HG02938 (cell line): ENCODE results near the gene ARNT2.
"Not testable (repeated sequence)": the region's sequence is repeated elsewhere in the genome, so short reads cannot be mapped to it uniquely, and the experiment has no call there.

Experiments
- ATAC-seq: cut with Tn5 transposase; IDR thresholded peaks from one replicate; pipeline ENCODE4 v1.9.1; 2021; ENCODE audit warnings: mild to moderate bottlenecking, moderate library complexity; ENCODE audit not compliant: unreplicated experiment

The ARNT2 gene

GRCh38 chr15:80404057-80404760, at the start of gene ARNT2:
ARNT2 (plus strand) TSS chr15:80404382; CDS start chr15:80404516, 134 bp downstream.
- no peak for ATAC-seq

DNA sequence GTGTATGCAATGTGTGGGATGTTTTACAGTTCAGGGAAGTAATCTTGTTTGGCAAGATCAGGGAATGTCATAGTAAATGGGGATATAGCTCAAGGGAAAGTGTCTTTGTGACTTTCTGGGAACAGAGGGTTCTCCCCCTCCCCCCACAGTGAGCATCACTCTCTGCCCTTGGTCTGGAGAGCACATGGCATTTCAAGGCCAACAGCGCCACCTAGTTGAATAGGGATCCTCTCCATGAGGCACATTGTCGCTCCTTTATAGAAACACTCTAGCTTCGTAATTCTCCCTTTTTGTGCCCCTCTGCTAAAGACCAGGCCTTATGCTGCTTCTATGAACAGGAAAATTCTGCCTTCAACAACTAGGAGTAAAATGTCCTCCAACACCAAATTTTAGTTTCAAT, 37.1 kb upstream of the ARNT2 start:
- ATAC-seq: no peak

- no peak for ATAC-seq
Observed at GRCh38 chr15:80367661-80368060, 36.5 kb upstream of the ARNT2 start.

- ATAC-seq: no peak
Observed at GRCh38 chr15:80371924-80372323, 32.3 kb upstream of the ARNT2 start.

DNA sequence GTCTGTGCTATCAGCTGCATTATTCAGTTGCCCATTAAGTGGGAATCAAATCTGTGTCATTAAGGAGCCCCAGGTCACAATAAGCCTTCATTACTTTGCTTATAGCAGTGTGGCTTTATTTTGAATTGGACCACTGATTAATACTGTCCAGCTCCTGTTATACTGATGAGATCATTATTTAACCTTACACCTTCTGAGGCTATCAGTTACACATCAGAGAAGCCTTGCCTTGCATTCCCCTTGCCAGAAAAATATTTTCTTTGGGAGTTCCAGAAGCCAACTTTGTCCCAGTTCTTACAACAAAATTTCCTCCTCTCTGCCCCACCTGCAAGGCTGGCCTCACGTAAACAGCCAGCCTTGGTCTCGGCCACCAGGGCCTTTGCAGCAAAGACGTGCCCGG, 29.7 kb upstream of the ARNT2 start:
- ATAC-seq: no peak

GRCh38 chr15:80375968-80376891, 28.0 kb upstream of the ARNT2 start:
- no peak for ATAC-seq

- ATAC-seq: no peak
Observed at GRCh38 chr15:80379693-80380092, 24.5 kb upstream of the ARNT2 start.

DNA sequence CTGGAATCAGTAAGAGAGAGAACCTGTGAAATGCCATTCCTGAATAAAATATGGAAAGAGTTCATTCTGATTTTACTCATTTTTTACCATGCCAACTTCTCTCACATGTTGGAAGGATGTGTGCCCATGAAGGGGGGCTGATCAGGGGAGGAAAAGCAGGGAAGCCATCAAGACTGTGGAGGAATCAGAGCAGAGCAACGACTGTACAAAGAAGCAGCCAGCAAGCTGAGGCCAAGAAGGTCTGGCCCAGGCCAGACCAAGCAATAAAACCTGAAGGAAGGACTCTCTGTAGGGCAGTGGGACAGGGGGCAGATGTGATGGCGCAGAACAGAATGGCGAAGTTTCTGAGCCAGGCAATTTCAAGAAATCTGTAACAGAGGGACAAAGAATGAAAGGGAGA, 24.0 kb upstream of the ARNT2 start:
- ATAC-seq: no peak

DNA sequence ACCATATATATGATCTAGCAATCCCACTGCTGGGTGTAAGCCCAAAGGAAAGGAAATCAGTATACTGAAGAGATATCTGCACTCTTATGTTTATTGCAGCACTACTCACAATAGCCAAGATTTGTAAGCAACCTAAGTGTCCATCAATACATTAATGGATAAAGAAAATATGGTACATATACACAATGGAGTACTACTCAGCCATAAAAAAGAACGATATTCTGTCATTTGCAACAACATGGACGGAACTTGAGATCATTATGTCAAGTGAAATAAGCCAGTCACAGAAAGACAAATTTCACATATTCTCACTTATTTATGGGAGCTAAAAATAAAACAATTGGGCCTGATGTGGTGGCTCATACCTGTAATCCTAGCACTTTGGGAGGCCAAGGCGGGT, 21.9 kb upstream of the ARNT2 start:
- ATAC-seq: no peak

GRCh38 chr15:80384432-80384831, 19.8 kb upstream of the ARNT2 start:
- no peak for ATAC-seq

DNA sequence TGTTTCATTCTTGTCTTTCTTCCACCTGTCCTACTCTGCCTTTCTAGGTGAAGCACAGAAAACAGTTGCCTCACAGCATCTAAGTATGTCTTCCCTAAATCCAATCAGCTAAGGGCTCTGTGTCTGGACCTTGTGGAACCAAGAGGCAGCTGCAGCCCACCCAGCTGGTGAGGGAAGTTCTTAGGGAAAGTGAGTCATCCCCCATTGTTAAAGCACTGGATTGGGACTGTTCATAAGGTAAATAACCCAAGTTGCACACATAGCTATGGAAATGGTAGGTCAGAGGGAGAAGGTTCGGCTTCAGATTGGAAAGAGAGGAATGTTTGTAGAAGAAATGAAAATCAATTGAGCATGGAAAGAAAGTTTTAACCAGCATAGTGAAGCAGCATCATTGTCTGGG, 18.0 kb upstream of the ARNT2 start:
- no peak for ATAC-seq

DNA sequence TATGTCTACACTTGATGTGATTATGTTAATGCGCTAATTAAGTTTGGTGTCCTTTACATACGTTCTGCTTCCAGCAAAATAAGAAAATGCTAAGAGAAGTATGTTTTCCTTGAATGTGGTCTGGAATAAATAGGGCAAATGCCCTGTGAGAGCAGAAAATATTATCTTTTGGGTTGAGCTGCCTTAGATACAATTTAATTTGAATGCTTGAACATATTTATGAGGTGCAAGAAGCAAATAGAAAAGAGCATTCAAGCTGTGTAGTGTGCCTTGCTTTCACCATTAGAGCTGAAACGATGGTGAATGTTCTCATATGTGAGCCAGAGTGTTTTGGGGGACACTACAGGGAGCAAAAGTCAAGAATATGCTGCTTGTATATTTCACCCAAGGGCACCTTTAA, 15.9 kb upstream of the ARNT2 start:
- ATAC-seq: no peak

- no peak for ATAC-seq
Observed at GRCh38 chr15:80389370-80389769, 14.8 kb upstream of the ARNT2 start.

DNA sequence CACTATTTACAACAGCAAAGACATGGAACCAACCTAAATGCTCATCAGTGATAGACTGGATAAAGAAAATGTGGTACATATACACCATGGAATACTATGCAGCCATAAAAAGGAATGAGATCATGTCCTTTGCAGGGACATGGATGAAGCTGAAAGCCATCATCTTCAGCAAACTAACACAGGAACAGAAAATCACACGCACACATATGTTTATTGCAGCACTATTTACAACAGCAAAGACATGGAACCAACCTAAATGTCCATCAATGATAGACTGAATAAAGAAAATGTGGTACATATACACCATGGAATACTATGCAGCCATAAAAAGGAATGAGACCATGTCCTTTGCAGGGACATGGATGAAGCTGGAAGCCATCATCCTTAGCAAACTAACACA, 13.2 kb upstream of the ARNT2 start:
- not testable (repeated sequence) for ATAC-seq

GRCh38 chr15:80395616-80396015, 8.6 kb upstream of the ARNT2 start:
- ATAC-seq: no peak

DNA sequence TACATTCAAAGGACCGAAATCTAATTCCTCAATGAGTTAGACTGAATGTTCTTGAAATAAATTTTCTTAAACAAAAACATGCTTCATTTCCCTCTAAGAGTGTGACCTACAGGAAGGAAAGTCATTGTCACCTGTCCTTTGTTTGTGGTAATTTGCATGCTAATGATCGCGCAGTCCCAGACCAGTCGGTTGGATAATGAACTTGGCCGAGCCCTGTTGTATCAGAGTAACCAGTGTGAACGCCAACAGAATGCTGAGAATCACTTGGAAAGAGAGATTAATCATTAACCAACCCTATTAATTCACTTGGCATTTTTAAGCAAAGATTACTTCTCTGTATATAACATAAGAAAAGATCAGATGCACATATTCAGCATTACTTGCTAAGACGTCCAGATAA, 8.1 kb upstream of the ARNT2 start:
- ATAC-seq: no peak

DNA sequence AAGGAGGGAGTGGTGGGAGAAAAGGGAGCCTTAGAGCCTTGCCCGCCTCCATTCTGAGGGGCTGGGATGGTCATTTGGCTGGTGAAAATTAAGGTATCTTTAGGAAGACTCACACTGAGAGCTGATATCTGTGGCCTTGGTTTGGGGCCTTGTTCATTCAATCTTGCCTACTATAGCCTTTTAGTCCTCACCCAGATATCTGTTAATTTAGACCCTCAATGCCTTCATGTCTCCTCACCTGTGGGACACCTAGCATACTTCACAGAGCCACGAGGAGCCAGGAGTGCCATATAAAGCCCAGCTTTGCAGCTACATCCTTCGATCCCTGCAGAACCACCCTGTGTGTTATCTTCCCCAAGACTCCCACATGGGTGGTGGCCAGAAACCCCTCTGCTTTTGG, 4.7 kb upstream of the ARNT2 start:
- no peak for ATAC-seq

DNA sequence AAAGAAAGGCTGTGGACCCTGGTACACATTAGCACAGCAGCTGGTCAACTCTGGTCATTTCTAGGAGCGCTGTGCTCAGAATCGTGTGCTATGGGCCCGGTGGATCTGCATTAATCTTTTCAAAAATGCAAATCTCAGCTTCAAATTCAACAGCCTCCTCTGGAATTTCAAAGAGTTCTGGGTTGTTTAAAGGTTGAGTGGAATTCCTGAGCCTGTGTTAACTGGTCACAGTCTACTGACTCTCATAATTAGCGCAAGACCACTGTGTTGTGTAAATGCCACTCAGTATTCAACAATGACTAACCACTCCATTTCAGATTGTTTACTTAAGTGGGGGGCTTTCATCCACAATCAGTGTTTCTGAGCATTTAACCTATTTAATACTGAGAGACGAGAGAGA, 2.7 kb upstream of the ARNT2 start:
- ATAC-seq: no peak

DNA sequence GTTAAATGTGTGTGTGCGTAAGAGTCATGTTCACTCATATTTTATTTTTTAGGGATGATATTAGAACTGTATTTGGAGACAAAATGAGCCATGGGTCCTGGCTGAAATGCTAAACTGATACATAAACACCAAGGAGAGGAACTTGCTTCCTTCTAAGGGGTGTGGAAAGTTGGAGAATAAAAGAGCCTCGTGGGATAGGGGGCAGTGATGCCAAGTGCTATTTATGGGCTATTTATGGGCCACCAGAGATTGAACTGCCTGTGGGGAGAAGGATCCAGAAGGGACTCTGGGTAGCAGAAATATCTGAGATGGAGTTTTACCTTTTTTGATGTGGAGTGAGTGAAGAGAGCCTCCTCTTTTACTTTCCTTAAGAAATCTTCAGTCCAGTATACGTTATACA, 1.8 kb upstream of the ARNT2 start:
- ATAC-seq: no peak

- no peak for ATAC-seq
Observed at GRCh38 chr15:80403712-80404056, 498 bp upstream of the ARNT2 start.

DNA sequence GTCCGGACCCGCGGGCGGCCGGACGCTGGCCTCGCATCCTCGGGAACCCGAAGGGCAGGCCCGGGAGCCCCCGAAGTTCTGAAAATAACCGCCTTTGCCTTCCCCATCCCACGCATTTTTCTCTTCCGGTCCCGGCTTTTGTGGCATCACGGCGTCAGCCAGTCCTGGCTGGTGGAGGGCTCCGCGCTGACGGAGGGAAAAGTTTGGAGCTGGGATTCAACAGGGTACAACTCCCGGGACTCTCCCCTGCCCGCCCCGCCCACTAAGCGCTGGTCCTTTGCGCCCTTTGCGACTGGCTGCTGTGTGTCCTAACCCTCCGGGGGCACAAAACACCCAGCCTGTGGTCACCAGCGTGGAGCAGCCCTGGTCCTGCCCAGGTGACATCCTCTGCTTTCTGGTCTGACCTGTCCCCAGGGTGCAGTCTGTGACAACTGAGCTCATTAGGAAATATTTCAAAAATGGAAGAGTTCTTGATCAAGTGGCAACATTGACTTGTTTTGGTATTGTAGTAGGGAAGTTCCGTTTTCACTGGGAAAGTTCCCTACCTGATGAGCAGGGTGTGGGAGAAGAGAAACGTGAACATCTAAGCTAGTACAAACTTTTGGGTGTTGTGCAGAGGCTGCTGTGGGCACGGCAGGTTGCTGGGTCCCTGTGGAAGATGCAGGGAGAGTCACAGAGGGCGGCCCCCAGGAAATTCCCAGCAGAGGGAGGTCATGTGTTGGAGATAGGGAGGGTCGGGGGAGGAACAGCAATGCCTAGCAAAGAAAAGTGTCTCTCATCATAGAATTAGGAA, 775 bp downstream of the ARNT2 start:
- ATAC-seq: no peak

DNA sequence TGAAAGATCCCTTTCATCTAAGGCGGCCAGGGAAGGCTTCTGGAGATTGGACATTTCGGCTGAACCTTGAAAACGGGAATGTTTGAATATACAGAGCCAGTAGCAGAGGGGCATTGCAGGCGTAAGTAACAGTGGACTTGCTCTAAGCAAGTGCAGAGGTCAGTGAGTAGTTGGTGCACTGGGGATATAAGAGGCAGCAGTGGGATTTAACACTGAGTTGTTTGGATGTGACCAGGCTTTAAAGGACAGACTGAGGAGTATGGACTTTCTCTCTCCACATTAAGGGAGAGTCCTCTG, 1.3 kb downstream of the ARNT2 start:
- ATAC-seq: no peak
